Tibial nerve (tissue), 4 donors: ENCODE measurements around the gene WDR18. TPM values are rescaled to one million over a fixed set of nuclear protein-coding genes. Genes with fewer than 3 reads are reported as not detected.

Experiments
- DNase-seq, 2 donors: peaks; one replicate each; pipeline ENCODE4 v3.0.0-alpha.2; 2019; ENCODE audit warnings: low spot score in 2 of 2
- H3K27ac ChIP-seq, 4 donors: fragments of 200-600 bp; sonication (generic) in 3 of 4; one replicate each; pipeline ENCODE4 v1.5.1; 2017 to 2019; ENCODE audit warnings: mild to moderate bottlenecking in 1 of 4
- H3K27me3 ChIP-seq, 2 donors: fragments of 200-600 bp; sonication (generic) in 1 of 2; one replicate each; pipeline versions ENCODE4 v1.5.1 to v1.6.0; 2017 to 2019
- H3K36me3 ChIP-seq, 3 donors: fragments of 200-600 bp; sonication (generic); one replicate each; pipeline ENCODE4 v1.5.1; 2018 to 2019
- H3K4me1 ChIP-seq, 4 donors: fragments of 200-600 bp; sonication (generic) in 3 of 4; one replicate each; pipeline ENCODE4 v1.5.1; 2017 to 2019
- H3K4me3 ChIP-seq, 4 donors: fragments of 200-600 bp; sonication (generic) in 3 of 4; one replicate each; pipeline ENCODE4 v1.5.1; 2017 to 2019; ENCODE audit warnings: mild to moderate bottlenecking in 1 of 4, moderate library complexity in 1 of 4
- H3K9me3 ChIP-seq, 4 donors: fragments of 200-600 bp; sonication (generic) in 3 of 4; one replicate each; pipeline ENCODE4 v1.5.1; 2017 to 2019
- CTCF ChIP-seq, 5 experiments: fragments of 200-600 bp in 3 of 5; fragments of 450-650 bp in 2 of 5; sonication (generic) in 3 of 5; IDR thresholded peaks; one replicate each; pipeline ENCODE4 v1.5.1; 2016 to 2019; ENCODE audit warnings: antibody characterized with exemption in 5 of 5, mild to moderate bottlenecking in 3 of 5, moderate library complexity in 2 of 5
- EP300 ChIP-seq, 2 donors: sonication (generic); formaldehyde crosslinking; IDR thresholded peaks; one replicate each; pipeline ENCODE4 v1.6.1; 2017; ENCODE audit warnings: antibody characterized with exemption in 2 of 2, mild to moderate bottlenecking in 1 of 2
- POLR2A ChIP-seq, 2 donors: fragments of 450-650 bp; IDR thresholded peaks; one replicate each; pipeline ENCODE4 v1.6.1; 2017; ENCODE audit warnings: antibody characterized with exemption in 2 of 2, mild to moderate bottlenecking in 2 of 2, moderate library complexity in 2 of 2
- WGBS, 2 donors: methylation state at CpG; one replicate each; pipeline ENCODE4 v1.1.5; 2018; 5-methylcytosine and 5-hydroxymethylcytosine counted together
- total RNA-seq, 4 donors: library from RNA; depleted of rRNA; stranded (reverse); fragments of >200 nt; gene quantifications; one replicate each; pipeline ENCODE4 v1.1.0, GENCODE V29; 2016

Gene WDR18
- total RNA-seq, 4 donors from 2014 or later, result 23.3 to 90.6 (median 52.8) TPM

DNA sequence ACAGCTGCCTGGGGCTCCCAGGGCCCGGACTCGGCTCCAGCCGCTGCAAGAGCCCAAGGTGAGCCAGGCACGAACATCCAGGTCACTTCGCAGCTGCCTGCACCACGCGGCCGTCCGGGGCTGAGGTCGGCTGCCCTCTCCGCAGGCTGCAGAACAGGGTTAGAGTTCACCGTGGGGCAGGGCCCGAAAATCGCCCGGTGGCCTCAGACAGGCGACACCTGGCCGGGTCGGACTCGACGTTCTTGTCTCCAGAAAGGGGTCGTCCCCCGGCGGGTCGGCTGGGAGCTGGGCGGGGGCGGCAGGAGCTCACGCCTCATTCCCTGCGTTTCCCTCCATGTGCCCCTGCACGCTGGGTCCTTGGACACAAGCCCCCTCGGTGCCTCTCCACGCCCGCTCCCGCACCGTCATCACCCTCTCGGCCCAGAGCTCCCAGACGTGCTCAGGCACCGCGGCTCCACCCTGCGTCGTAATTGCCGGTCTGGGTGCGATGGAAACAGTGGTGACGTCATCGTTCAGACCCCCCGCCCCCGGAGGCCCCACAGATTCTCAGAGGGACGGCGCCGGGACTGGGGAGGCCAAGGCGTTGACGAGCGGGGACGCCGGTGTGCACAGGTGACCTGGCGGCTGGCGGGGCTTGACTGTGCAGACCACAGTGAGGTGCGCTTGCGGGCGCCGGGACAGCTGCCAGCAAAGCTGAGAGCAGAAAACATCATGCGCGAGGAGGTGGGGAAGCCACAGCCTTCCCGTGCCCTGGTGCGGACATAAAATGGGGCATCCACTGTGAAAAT lies 12.1 kb downstream of the WDR18 start:
- Histone ChIP-seq H3K27me3 (peaks cover 0 to 61% of the 10 kb centered on the region in 2 donors), H3K36me3 (peaks cover 0 to 37% (median 0%) of the 10 kb centered on the region in 3 donors), H3K4me3 (no peak overlapping the region), H3K27ac (no peak overlapping the region), H3K9me3 (no peaks in the 10 kb centered on the region), H3K4me1 (peaks cover 0 to 23% (median 15%) of the 10 kb centered on the region in 4 donors)
- TF ChIP-seq POLR2A (IDR thresholded peaks at IDR 0.05), result no peak
- TF ChIP-seq EP300 (IDR thresholded peaks at IDR 0.05), result no peak
- no peak for TF ChIP-seq CTCF (IDR thresholded peaks at IDR 0.05)
- WGBS, 2 donors, result 1 to 7% methylated on average over 38 to 45 of the region's 64 CpGs
- DNase-seq, result no peak

DNA sequence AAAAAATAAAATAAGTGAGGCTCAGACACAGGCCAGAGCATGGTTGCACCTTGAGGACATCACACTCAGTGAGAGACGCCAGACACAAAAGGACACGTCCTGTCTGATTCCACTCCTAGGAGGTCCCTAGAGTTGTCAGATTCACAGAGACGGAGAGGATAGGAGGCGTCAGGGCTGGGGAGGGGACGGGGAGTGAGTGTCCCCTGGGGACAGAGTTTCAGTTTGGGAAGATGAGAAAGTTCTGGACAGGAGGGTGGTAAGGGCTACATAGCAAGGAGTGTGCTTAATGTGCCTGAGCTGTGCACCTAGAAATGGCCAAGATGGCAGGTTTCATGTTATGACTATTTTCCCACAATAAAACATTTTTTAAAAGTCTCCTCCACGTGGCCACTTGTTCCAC lies 13.9 kb downstream of the WDR18 start:
- Histone ChIP-seq H3K27me3 (peaks cover 0 to 76% of the 10 kb centered on the region in 2 donors), H3K27ac (no peak overlapping the region), H3K4me1 (peaks cover 0 to 30% (median 19%) of the 10 kb centered on the region in 4 donors), H3K4me3 (no peak overlapping the region), H3K36me3 (peaks cover 0 to 21% (median 0%) of the 10 kb centered on the region in 3 donors), H3K9me3 (no peaks in the 10 kb centered on the region)
- TF ChIP-seq POLR2A (IDR thresholded peaks at IDR 0.05) (no peak), EP300 (IDR thresholded peaks at IDR 0.05) (no peak), CTCF (IDR thresholded peaks at IDR 0.05) (no peak)
- no peak for DNase-seq
- 11 to 27% methylated on average over 6 of the region's 6 CpGs for WGBS, 2 donors

- no peak overlapping the region for H3K27ac ChIP-seq
- peaks cover 0 to 81% of the 10 kb centered on the region in 2 donors for H3K27me3 ChIP-seq
- TF ChIP-seq EP300 (IDR thresholded peaks at IDR 0.05) (no peak), CTCF (IDR thresholded peaks at IDR 0.05) (no peak), POLR2A (IDR thresholded peaks at IDR 0.05) (no peak)
- DNase-seq, result no peak
- peaks cover 0 to 8% (median 0%) of the 10 kb centered on the region in 3 donors for H3K36me3 ChIP-seq
- 63 to 69% methylated on average over 3 of the region's 3 CpGs for WGBS, 2 donors
- H3K4me3 ChIP-seq, result no peak overlapping the region
- peaks cover 0 to 30% (median 19%) of the 10 kb centered on the region in 4 donors for H3K4me1 ChIP-seq
- no peaks in the 10 kb centered on the region for H3K9me3 ChIP-seq
Observed at GRCh38 chr19:999379-999719, 15.2 kb downstream of the WDR18 start.

DNA sequence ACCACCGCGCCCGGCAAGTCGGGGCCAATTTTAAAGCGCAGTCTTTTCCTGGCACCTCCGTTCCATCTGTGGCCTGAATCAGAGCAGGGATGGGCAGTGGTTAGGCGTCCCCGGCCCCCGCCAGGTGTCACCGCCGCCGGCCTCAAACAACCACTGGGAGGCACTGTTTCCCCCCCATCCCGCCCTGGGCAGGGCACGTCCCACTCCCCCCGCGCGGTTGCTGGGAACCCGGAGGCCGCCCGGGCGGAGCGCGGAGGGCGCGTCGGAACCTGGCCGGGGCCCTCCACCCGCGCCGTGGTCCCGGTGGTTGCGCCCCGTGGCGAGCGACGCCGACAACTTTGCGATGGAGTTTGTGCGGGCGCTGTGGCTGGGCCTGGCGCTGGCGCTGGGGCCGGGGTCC lies 15.9 kb downstream of the WDR18 start, which contains the start of gene GRIN3B:
TSS of gene GRIN3B (plus strand) at position 325 of the 400 bp plus-strand sequence. CDS start at position 344, 19 bp downstream.
- Histone ChIP-seq H3K36me3 (peaks cover 0 to under 1% (median 0%) of the 10 kb centered on the region in 3 donors), H3K9me3 (no peaks in the 10 kb centered on the region), H3K4me1 (peaks cover 0 to 30% (median 19%) of the 10 kb centered on the region in 4 donors), H3K27ac (no peak within 1 kb of the TSS), H3K27me3 (peaks cover 0 to 79% of the 10 kb centered on the region in 2 donors), H3K4me3 (peak within 1 kb of the TSS in 1 of 4 donors; percentile 35)
- WGBS, 2 donors, result 2% methylated on average over 14 to 17 of the region's 43 CpGs
- TF ChIP-seq EP300 (IDR thresholded peaks at IDR 0.05), result no peak
- TF ChIP-seq POLR2A (IDR thresholded peaks at IDR 0.05), result no peak
- peak; percentile 20 to 47 (median 27) for TF ChIP-seq CTCF (IDR thresholded peaks at IDR 0.05)
- DNase-seq, result no peak
